Trophoblast cell (in vitro differentiated cells and primary cell): Measurements from ENCODE around the gene DCTN4.
A peak's percentile ranks its signal among the peaks of the same experiment; 100 is the strongest.

Source experiments
- DNase-seq, 2 donors: peaks; one replicate each; pipeline ENCODE4 v3.0.0-alpha.2; 2016
- H2AFZ ChIP-seq: 2 replicates; pipeline ENCODE4 v1.6.1; 2013; ENCODE audit warnings: low read length, moderate library complexity, mild to moderate bottlenecking; ENCODE audit not compliant: insufficient read depth, poor library complexity
- H2AK5ac ChIP-seq: 2 replicates; pipeline ENCODE4 v1.6.1; 2013; ENCODE audit warnings: mild to moderate bottlenecking, low read length
- H2BK120ac ChIP-seq: 2 replicates; pipeline ENCODE4 v1.6.1; 2013; ENCODE audit warnings: low read length, mild to moderate bottlenecking, moderate library complexity; ENCODE audit not compliant: insufficient read depth, poor library complexity
- H2BK12ac ChIP-seq: 2 replicates; pipeline ENCODE4 v1.6.1; 2013; ENCODE audit warnings: mild to moderate bottlenecking, low read length, moderate library complexity
- H2BK5ac ChIP-seq: 2 replicates; pipeline ENCODE4 v1.6.1; 2013; ENCODE audit warnings: low read length, low read depth, moderate library complexity, mild to moderate bottlenecking; ENCODE audit not compliant: poor library complexity
- H3K14ac ChIP-seq: 2 replicates; pipeline ENCODE4 v1.6.1; 2013; ENCODE audit warnings: mild to moderate bottlenecking, low read length
- H3K18ac ChIP-seq: 2 replicates; pipeline ENCODE4 v1.6.1; 2013; ENCODE audit warnings: mild to moderate bottlenecking, low read length
- H3K23ac ChIP-seq: 2 replicates; pipeline ENCODE4 v1.6.1; 2013; ENCODE audit warnings: low read length
- H3K27ac ChIP-seq: 2 replicates; pipeline ENCODE4 v1.5.1; 2013; ENCODE audit warnings: low read depth, mild to moderate bottlenecking, inconsistent platforms, low read length, moderate library complexity
- H3K27me3 ChIP-seq: 2 replicates; pipeline ENCODE4 v1.6.1; 2013; ENCODE audit warnings: inconsistent platforms, mild to moderate bottlenecking, low read length, moderate library complexity; ENCODE audit not compliant: insufficient read depth
- H3K36me3 ChIP-seq, 2 experiments: 1 replicate in 1 of 2; 2 replicates in 1 of 2; pipeline ENCODE4 v1.6.1; 2013; ENCODE audit warnings: low read length in 2 of 2, mild to moderate bottlenecking in 2 of 2, moderate library complexity in 1 of 2; ENCODE audit not compliant: insufficient read depth in 2 of 2, control insufficient read depth in 1 of 2
- H3K4ac ChIP-seq: 2 replicates; pipeline ENCODE4 v1.6.1; 2013; ENCODE audit warnings: low read depth, mild to moderate bottlenecking, low read length, moderate library complexity
- H3K4me1 ChIP-seq, 2 experiments: 1 replicate in 1 of 2; 2 replicates in 1 of 2; pipeline ENCODE4 v1.6.1; 2013; ENCODE audit warnings: low read length in 2 of 2, mild to moderate bottlenecking in 2 of 2, moderate library complexity in 1 of 2; ENCODE audit not compliant: insufficient read depth in 2 of 2, control insufficient read depth in 1 of 2
- H3K4me2 ChIP-seq: 2 replicates; pipeline ENCODE4 v1.6.1; 2013; ENCODE audit warnings: inconsistent platforms, mild to moderate bottlenecking, low read length, moderate library complexity
- H3K4me3 ChIP-seq: 2 replicates; pipeline ENCODE4 v1.5.1; 2013; ENCODE audit warnings: mild to moderate bottlenecking, low read depth, low read length, inconsistent platforms
- H3K79me1 ChIP-seq: one replicate; pipeline ENCODE4 v1.6.1; 2013; ENCODE audit warnings: low read length
- H3K79me2 ChIP-seq: 2 replicates; pipeline ENCODE4 v1.6.1; 2013; ENCODE audit warnings: low read length, mild to moderate bottlenecking; ENCODE audit not compliant: control insufficient read depth, insufficient read depth, poor library complexity
- H3K9ac ChIP-seq: 2 replicates; pipeline ENCODE4 v1.6.1; 2013; ENCODE audit warnings: mild to moderate bottlenecking, low read length
- H3K9me3 ChIP-seq: 2 replicates; pipeline ENCODE4 v1.6.1; 2013; ENCODE audit warnings: low read depth, mild to moderate bottlenecking, control low read depth, inconsistent platforms, low read length; ENCODE audit not compliant: insufficient read depth
- H4K12ac ChIP-seq: 2 replicates; pipeline ENCODE4 v1.6.1; 2013; ENCODE audit warnings: low read depth, mild to moderate bottlenecking, low read length, moderate library complexity
- H4K8ac ChIP-seq: 2 replicates; pipeline ENCODE4 v1.6.1; 2013; ENCODE audit warnings: low read depth, mild to moderate bottlenecking, low read length, moderate library complexity
- H4K91ac ChIP-seq: one replicate; pipeline ENCODE4 v1.6.1; 2013; ENCODE audit warnings: low read depth, mild to moderate bottlenecking, low read length, moderate library complexity
- WGBS: extraction: QIAGEN DNeasy Blood & Tissue Kit; methylation state at CpG from one replicate; pipeline ENCODE4 v1.1.7; 2013; ENCODE audit warnings: missing lambda C conversion rate; ENCODE audit not compliant: insufficient read length, insufficient coverage; ENCODE audit errors: extremely low coverage; 5-methylcytosine and 5-hydroxymethylcytosine counted together

Gene DCTN4

DNA sequence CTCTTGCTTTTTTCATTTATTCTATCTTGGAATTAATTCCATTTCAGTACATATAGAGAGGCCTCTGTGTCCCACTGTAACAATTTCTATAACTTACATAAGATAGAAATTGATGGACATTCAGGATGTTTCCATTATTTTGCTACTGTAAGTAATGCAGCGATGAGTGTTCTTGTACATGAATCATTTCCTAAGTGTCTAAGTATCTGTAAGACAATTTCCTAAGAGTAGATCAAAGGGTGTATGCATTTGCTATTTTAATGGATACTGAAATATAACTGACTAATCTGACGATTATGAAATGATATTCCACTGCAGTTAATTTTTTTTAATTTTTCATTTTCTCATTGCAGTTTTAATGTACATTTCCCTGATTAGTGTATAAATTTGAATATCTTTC, 35.0 kb downstream of the DCTN4 start:
- H4K8ac ChIP-seq, result no peak overlapping the region
- H3K4me3 ChIP-seq, result no peak overlapping the region
- H4K12ac ChIP-seq, result no peak overlapping the region
- H3K27me3 ChIP-seq, result no peaks in the 10 kb centered on the region
- no peak overlapping the region for H2BK5ac ChIP-seq
- no peak overlapping the region for H2AK5ac ChIP-seq
- H3K14ac ChIP-seq, result no peak overlapping the region
- no CpG with 5 or more reads among the region's 2 CpGs for WGBS
- no peak overlapping the region for H3K23ac ChIP-seq
- H3K36me3 ChIP-seq, result peaks cover 8 to 17% of the 10 kb centered on the region in 2 experiments
- no peak overlapping the region for H3K4ac ChIP-seq
- no peak overlapping the region for H2AFZ ChIP-seq
- no peaks in the 10 kb centered on the region for H3K4me1 ChIP-seq
- no peaks in the 10 kb centered on the region for H3K79me2 ChIP-seq
- H3K18ac ChIP-seq, result no peak overlapping the region
- no peak overlapping the region for H3K27ac ChIP-seq
- H2BK120ac ChIP-seq, result no peak overlapping the region
- H3K9ac ChIP-seq, result no peak overlapping the region
- DNase-seq, result no peak
- H2BK12ac ChIP-seq, result no peak overlapping the region
- no peak overlapping the region for H3K4me2 ChIP-seq
- no peak overlapping the region for H4K91ac ChIP-seq
- no peaks in the 10 kb centered on the region for H3K79me1 ChIP-seq
- no peaks in the 10 kb centered on the region for H3K9me3 ChIP-seq

DNA sequence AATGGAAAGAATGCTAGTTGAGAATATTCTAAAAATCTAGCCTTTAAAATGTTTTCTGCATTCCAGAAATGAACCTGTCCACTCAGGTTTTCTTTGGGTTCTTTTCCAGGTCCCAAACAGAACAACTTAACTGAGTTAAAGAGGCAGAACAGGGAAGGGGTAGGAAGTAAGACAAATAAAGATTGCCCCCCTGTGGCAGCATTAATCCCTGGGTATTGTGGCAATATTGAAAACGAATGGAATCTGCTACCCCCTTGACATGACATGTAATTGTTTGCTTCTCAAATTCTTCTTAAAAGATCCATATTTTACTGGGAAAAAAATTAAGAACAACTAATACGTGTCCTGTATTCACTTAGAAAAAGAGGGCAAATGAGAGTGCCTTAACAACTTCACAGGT, 48.7 kb downstream of the DCTN4 start:
- Histone ChIP-seq H3K9me3 (no peaks in the 10 kb centered on the region), H3K4ac (no peak overlapping the region)

DNA sequence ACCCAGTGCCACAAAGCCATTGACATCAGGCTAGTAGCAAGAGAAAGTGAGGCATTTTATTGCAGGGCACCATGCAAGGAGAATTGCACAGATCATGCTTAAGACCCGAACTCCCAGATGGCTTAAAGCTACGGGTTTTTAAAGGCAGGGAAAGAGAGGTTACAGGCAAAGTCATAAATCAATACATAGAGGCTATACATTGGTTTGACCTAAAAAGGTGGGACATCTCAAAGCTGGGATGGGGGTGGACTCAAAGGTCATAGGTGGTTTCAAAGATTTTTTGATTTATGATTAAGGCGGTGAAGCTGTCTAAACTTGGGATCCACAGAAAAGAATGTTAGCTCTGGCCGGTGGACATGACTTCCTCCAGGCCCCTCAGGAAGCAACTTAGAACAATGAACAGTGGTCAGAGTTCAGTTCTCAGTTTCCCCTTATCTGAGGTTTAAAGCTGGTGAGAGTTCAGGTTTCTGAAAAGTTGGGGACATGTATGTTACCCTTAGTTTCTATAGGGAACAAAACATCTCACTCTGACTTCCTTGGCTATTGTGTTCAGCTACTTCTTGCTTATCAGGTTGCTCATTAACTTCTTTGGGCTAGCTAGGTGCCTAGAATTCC, 51.9 kb downstream of the DCTN4 start:
- no peak for DNase-seq
- H3K18ac ChIP-seq, result no peak overlapping the region
- H2BK5ac ChIP-seq, result no peak overlapping the region
- WGBS, result no CpG with 5 or more reads among the region's 4 CpGs
- H3K9me3 ChIP-seq, result no peaks in the 10 kb centered on the region
- H3K79me2 ChIP-seq, result no peaks in the 10 kb centered on the region
- no peaks in the 10 kb centered on the region for H3K27me3 ChIP-seq
- H3K4me1 ChIP-seq, result peaks cover 2 to 3% of the 10 kb centered on the region in 2 experiments
- H3K4ac ChIP-seq, result no peak overlapping the region
- no peak overlapping the region for H3K27ac ChIP-seq
- H3K79me1 ChIP-seq, result peaks cover 4% of the 10 kb centered on the region
- H3K4me3 ChIP-seq, result no peak overlapping the region
- H2AFZ ChIP-seq, result no peak overlapping the region
- H3K9ac ChIP-seq, result no peak overlapping the region
- H4K8ac ChIP-seq, result no peak overlapping the region
- no peak overlapping the region for H3K4me2 ChIP-seq
- H3K23ac ChIP-seq, result no peak overlapping the region
- no peak overlapping the region for H4K91ac ChIP-seq
- H3K14ac ChIP-seq, result no peak overlapping the region
- H2BK12ac ChIP-seq, result no peak overlapping the region
- no peak overlapping the region for H4K12ac ChIP-seq
- no peak overlapping the region for H2BK120ac ChIP-seq
- peaks cover 10 to 15% of the 10 kb centered on the region in 2 experiments for H3K36me3 ChIP-seq
- H2AK5ac ChIP-seq, result no peak overlapping the region

More for the DNA sequence above, 48.7 kb downstream of the DCTN4 start:
- Histone ChIP-seq H2BK5ac (no peak overlapping the region), H3K79me1 (peaks cover 1% of the 10 kb centered on the region), H3K4me1 (no peaks in the 10 kb centered on the region), H4K8ac (no peak overlapping the region), H3K27ac (no peak overlapping the region), H3K9ac (no peak overlapping the region), H2AK5ac (no peak overlapping the region), H3K27me3 (no peaks in the 10 kb centered on the region), H4K91ac (no peak overlapping the region), H3K79me2 (no peaks in the 10 kb centered on the region), H4K12ac (no peak overlapping the region), H2BK120ac (no peak overlapping the region), H3K14ac (no peak overlapping the region), H3K18ac (no peak overlapping the region), H3K4me2 (no peak overlapping the region), H3K23ac (no peak overlapping the region), H2BK12ac (no peak overlapping the region), H2AFZ (no peak overlapping the region), H3K4me3 (no peak overlapping the region), H3K36me3 (peaks cover 24 to 30% of the 10 kb centered on the region in 2 experiments)
- DNase-seq, result peak in 1 of 2 donors; percentile 12
- no CpG with 5 or more reads among the region's 2 CpGs for WGBS

DNA sequence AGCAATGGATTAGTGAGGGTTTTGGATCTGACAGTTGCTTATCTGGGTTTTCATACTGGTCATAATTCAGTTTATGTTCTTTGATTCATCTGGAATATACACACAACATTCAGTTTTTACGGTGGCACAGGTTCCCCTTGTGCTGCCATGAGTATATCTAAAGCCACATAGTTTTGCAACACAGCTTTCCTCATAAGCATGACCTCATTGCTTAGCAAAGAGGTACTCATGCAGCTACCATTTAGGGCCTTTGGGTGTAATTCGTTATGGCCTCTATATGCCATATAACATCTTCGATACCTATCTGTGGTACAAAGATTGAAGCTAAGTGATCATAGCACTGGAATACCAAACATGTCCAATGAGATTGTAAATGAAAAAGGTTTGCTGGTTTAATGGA, 55.1 kb downstream of the DCTN4 start:
- no peak overlapping the region for H3K27ac ChIP-seq
- no peak overlapping the region for H3K4me2 ChIP-seq
- peak; percentile 11 to 45 for DNase-seq
- H3K23ac ChIP-seq, result no peak overlapping the region
- no CpG with 5 or more reads among the region's 3 CpGs for WGBS
- peaks cover 2 to 4% of the 10 kb centered on the region in 2 experiments for H3K36me3 ChIP-seq
- no peak overlapping the region for H3K4ac ChIP-seq
- H3K79me2 ChIP-seq, result peaks cover 7% of the 10 kb centered on the region
- H3K9me3 ChIP-seq, result no peaks in the 10 kb centered on the region
- no peak overlapping the region for H4K91ac ChIP-seq
- H2AFZ ChIP-seq, result no peak overlapping the region
- H2BK12ac ChIP-seq, result no peak overlapping the region
- H2BK5ac ChIP-seq, result no peak overlapping the region
- no peak overlapping the region for H3K4me3 ChIP-seq
- H3K4me1 ChIP-seq, result peaks cover 2 to 6% of the 10 kb centered on the region in 2 experiments
- H2AK5ac ChIP-seq, result no peak overlapping the region
- no peak overlapping the region for H3K18ac ChIP-seq
- no peaks in the 10 kb centered on the region for H3K27me3 ChIP-seq
- H3K79me1 ChIP-seq, result peaks cover 13% of the 10 kb centered on the region
- no peak overlapping the region for H2BK120ac ChIP-seq
- no peak overlapping the region for H3K9ac ChIP-seq
- H4K8ac ChIP-seq, result no peak overlapping the region
- H4K12ac ChIP-seq, result no peak overlapping the region
- no peak overlapping the region for H3K14ac ChIP-seq
